LNCaP clone FGC (cell line): ENCODE measurements around the gene LIPC.

Experiments used
- DNase-seq: peaks from one replicate; pipeline ENCODE4 v3.0.0-alpha.2; 2011; ENCODE audit warnings: low read depth
- H3K4me3 ChIP-seq: 2 replicates; pipeline ENCODE4 v1.5.1; 2011; ENCODE audit warnings: mild to moderate bottlenecking, low read depth, low read length, control low read depth
- TF ChIP-seq, protein P1 (sequence below): IDR thresholded peaks from 2 replicates; pipeline ENCODE4 v1.5.1; 2012; ENCODE audit warnings: mild to moderate bottlenecking; ENCODE audit not compliant: control insufficient read depth, insufficient read depth; ENCODE audit errors: extremely low read depth

The LIPC gene

DNA sequence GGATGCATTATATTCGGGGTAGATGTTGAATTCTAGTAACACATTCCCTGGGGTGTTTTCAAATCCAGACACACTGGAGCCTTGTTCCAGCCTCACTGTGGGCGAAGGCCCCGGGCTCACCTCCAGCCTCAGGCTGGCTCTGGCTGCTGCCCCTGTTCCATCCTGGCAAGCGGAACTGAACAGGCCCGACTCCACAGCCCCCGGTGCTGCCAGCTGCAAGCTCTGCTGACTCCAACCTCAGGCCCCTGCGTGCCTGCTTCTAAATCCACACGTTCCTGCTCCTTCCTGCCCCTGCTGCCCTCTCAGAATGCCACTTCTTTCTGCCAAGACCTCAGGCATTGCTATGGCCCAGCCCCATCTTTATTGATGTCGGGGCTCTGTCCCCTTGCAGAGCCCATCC, 90.6 kb downstream of the LIPC start:
- TF ChIP-seq, protein P1, sequence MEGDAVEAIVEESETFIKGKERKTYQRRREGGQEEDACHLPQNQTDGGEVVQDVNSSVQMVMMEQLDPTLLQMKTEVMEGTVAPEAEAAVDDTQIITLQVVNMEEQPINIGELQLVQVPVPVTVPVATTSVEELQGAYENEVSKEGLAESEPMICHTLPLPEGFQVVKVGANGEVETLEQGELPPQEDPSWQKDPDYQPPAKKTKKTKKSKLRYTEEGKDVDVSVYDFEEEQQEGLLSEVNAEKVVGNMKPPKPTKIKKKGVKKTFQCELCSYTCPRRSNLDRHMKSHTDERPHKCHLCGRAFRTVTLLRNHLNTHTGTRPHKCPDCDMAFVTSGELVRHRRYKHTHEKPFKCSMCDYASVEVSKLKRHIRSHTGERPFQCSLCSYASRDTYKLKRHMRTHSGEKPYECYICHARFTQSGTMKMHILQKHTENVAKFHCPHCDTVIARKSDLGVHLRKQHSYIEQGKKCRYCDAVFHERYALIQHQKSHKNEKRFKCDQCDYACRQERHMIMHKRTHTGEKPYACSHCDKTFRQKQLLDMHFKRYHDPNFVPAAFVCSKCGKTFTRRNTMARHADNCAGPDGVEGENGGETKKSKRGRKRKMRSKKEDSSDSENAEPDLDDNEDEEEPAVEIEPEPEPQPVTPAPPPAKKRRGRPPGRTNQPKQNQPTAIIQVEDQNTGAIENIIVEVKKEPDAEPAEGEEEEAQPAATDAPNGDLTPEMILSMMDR: no peak
- DNase-seq: no peak

GRCh38 chr15:58522865-58523264, 91.1 kb downstream of the LIPC start:
- DNase-seq: no peak
- no peak overlapping the region for H3K4me3 ChIP-seq
- TF ChIP-seq, protein P1: no peak

More for the DNA sequence above, 90.6 kb downstream of the LIPC start:
- H3K4me3 ChIP-seq: no peak overlapping the region

DNA sequence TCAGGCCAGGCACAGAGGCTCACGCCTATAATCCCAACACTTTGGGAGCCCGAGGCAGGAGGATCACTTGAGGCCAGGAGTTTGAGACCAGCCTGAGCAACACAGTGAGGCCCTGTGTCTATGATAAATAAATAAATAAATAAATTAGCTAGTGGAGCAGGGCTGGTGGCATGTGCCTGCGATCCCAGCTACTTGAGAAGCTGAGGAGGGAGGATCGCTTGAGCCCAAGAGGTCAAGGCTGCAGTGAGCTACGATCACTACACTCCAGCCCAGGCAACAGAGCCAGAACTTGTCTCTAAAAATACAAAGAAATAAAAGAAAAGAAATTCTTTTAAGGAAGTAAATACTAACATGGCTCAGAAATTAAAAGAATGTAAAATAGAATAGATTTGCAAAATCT, 91.8 kb downstream of the LIPC start:
- H3K4me3 ChIP-seq: no peak overlapping the region
- TF ChIP-seq, protein P1: no peak
- DNase-seq: no peak

DNA sequence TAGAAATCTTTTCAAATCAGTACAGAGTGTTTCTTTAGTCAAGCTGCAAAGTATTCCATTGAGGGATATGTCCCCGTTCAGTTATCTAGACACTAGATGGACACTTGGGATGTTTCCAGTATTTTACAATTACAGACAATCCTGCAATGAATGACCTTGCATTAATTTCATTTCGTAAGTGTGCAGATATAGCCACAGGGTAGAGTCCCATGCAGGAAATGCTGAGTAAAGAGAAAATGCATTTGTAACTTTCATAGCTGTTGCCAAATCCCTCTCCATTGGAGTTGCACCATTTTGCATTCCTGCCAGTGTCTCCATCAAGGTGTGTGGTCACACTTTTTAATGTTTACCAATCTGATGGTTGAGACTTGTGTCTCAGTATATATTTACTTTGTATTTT, 92.5 kb downstream of the LIPC start:
- no peak for DNase-seq
- TF ChIP-seq, protein P1: no peak
- no peak overlapping the region for H3K4me3 ChIP-seq

- DNase-seq: no peak
- H3K4me3 ChIP-seq: no peak overlapping the region
- TF ChIP-seq, protein P1: no peak
These were observed 94.2 kb downstream of the LIPC start for GRCh38 chr15:58525991-58526421.

DNA sequence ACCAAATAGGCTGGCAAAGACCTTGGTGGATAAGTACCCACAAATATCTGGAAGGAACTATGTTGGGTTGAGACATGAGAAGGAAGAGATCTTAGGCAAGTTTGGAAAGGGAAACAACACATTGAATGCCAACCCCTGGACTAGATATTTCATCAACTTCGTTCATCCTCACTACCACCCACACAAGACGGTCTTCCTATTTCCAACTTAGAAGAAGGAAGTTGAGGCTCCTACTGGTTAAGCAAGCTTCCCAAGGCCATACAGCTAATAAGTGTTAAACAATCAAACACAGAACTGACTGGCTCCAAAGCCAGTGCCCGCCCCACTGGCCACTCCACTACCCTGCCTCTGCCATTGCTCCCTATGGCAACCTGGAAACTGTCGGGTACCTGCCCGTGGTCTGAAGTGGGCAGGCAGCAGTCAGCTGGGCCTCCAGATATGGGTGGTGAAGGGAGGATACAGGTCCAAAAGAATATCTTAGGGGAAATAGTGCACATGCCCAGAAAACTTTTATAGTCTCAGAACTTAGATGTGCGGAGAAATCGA, 94.9 kb downstream of the LIPC start:
- TF ChIP-seq, protein P1: no peak

DNA sequence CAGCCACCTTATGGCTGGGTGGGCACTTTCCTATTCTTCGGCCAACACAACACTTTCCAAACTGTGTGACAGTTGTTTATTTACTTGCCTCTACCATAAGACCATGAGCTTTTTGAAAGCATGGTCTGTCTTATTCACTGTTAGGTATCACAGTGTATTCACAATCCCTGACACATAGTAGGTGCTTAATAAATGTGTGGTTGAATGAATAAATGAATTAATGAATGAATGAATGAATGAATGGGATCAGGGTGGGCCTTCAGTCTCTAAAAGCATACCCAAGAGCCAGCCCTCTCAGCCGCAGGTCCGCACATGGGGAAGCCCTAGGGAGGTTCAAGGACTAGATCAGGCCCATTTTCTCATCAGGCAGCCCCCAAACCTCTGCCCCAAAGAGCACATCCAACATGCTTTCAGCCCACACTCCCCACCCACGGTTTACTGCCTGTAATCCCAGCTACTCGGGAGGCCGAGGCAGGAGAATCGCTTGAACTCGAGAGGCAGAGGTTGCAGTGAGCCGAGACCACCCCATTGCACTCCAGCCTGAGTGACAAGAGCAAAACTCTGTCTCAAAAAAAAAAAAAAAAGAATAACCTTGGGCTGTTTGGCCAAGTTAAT, 95.9 kb downstream of the LIPC start:
- no peak for DNase-seq
- TF ChIP-seq, protein P1: no peak
- H3K4me3 ChIP-seq: no peak overlapping the region

More for the DNA sequence above, 94.9 kb downstream of the LIPC start:
- no peak for DNase-seq
- no peak overlapping the region for H3K4me3 ChIP-seq
